Smooth muscle cell (in vitro differentiated cells): Measurements from ENCODE around the gene KLHDC8A. TPM values are rescaled to one million over a fixed set of nuclear protein-coding genes. Genes with fewer than 3 reads are reported as not detected.
"Not testable (repeated sequence)": the region's sequence is repeated elsewhere in the genome, so short reads cannot be mapped to it uniquely, and the experiment has no call there.

ENCODE experiments used
- DNase-seq: peaks from one replicate; lab custom pipeline; 2025; ENCODE audit not compliant: unreplicated experiment; lab: John Stamatoyannopoulos, UW
- H2AFZ ChIP-seq: fragments of 200-600 bp; sonication (generic); 2 replicates; pipeline ENCODE4 v1.6.0; 2016; ENCODE audit warnings: antibody characterized with exemption, low read depth, mild to moderate bottlenecking
- H3F3A ChIP-seq: fragments of 200-600 bp; sonication (generic); 2 replicates; pipeline ENCODE4 v1.6.0; 2017; ENCODE audit warnings: antibody characterized with exemption, low read depth
- H3K27ac ChIP-seq: fragments of 200-600 bp; sonication (generic); 2 replicates; pipeline ENCODE4 v1.5.1; 2016; ENCODE audit warnings: low read depth, mild to moderate bottlenecking
- H3K27me3 ChIP-seq: fragments of 200-600 bp; sonication (generic); 2 replicates; pipeline ENCODE4 v1.6.1; 2016; ENCODE audit warnings: low read depth, mild to moderate bottlenecking
- H3K36me3 ChIP-seq: fragments of 200-600 bp; sonication (generic); 2 replicates; pipeline ENCODE4 v1.5.1; 2016; ENCODE audit warnings: low read depth
- H3K4me1 ChIP-seq: fragments of 200-600 bp; sonication (generic); 2 replicates; pipeline ENCODE4 v1.5.1; 2016; ENCODE audit warnings: low read depth
- H3K4me2 ChIP-seq: fragments of 200-600 bp; sonication (generic); 2 replicates; pipeline ENCODE4 v1.6.0; 2016; ENCODE audit warnings: mild to moderate bottlenecking
- H3K4me3 ChIP-seq: fragments of 200-600 bp; sonication (generic); 2 replicates; pipeline ENCODE4 v1.5.1; 2016; ENCODE audit warnings: mild to moderate bottlenecking
- H3K79me2 ChIP-seq: fragments of 200-600 bp; sonication (generic); 2 replicates; pipeline ENCODE4 v1.6.0; 2016; ENCODE audit warnings: low read depth, mild to moderate bottlenecking
- H3K9ac ChIP-seq: fragments of 200-600 bp; sonication (generic); 2 replicates; pipeline ENCODE4 v1.6.0; 2016; ENCODE audit warnings: low read depth
- H3K9me3 ChIP-seq: fragments of 200-600 bp; sonication (generic); replicated peaks from 2 replicates; pipeline ENCODE4 v1.5.1; 2016; ENCODE audit warnings: low read depth
- H4K20me1 ChIP-seq: fragments of 200-600 bp; sonication (generic); 2 replicates; pipeline ENCODE4 v1.6.0; 2016; ENCODE audit warnings: low read depth
- WGBS: methylation state at CpG from one replicate; pipeline ENCODE4 v1.1.7; 2016; ENCODE audit warnings: low lambda C conversion rate; 5-methylcytosine and 5-hydroxymethylcytosine counted together
- polyA plus RNA-seq: library from polyadenylated mRNA; unstranded; fragments of >200 nt; fragmentation: Nextera tagmentation; extraction: Ambion mirVana; gene quantifications from 2 replicates; pipeline ENCODE4 v1.2.1, GENCODE V29; 2016
- total RNA-seq: library from RNA; depleted of rRNA; stranded (reverse); fragments of >200 nt; gene quantifications from 2 replicates; pipeline ENCODE4 v1.2.3, GENCODE V29; 2014
- TF ChIP-seq, protein P1 (sequence below): fragments of 200-600 bp; sonication (generic); IDR thresholded peaks from 2 replicates; pipeline ENCODE4 v1.5.1; 2017; ENCODE audit warnings: borderline replicate concordance, mild to moderate bottlenecking, antibody characterized with exemption; ENCODE audit not compliant: insufficient read depth, poor library complexity, severe bottlenecking

KLHDC8A gene
- total and polyA plus RNA-seq, 2 experiments from 2014 or later = 0.33 TPM; not detected in 1

DNA sequence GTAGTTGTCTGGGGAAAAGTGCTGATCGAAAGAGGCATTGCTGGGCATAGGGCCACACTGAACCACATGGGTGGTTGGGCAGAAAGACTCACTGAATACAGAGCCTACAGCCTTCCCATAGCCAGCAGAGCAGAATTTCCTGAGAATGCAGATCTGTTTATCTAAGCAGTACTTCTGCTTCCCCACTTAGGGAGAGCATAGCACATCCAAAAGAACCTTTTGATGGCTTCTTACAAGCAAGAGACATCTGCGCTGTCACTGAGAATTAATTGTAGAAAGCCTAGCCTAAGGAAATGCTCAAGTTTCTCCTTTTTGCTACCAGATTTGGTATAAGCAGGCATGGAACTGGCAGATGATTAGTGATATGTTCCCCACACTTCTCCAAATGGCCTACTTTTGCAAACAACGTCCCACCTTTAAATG lies 13.0 kb upstream of the KLHDC8A start:
- Histone ChIP-seq H2AFZ (peak overlapping the region; percentile 55), H3K4me3 (no peak overlapping the region), H3K9ac (no peak overlapping the region), H3F3A (peaks cover 28% of the 10 kb centered on the region), H3K4me2 (no peak overlapping the region), H3K79me2 (no peaks in the 10 kb centered on the region), H3K27me3 (no peaks in the 10 kb centered on the region), H3K4me1 (peaks cover 30% of the 10 kb centered on the region), H3K27ac (no peak overlapping the region), H3K36me3 (no peaks in the 10 kb centered on the region), H3K9me3 (no peaks in the 10 kb centered on the region), H4K20me1 (no peaks in the 10 kb centered on the region)
- TF ChIP-seq, protein P1, sequence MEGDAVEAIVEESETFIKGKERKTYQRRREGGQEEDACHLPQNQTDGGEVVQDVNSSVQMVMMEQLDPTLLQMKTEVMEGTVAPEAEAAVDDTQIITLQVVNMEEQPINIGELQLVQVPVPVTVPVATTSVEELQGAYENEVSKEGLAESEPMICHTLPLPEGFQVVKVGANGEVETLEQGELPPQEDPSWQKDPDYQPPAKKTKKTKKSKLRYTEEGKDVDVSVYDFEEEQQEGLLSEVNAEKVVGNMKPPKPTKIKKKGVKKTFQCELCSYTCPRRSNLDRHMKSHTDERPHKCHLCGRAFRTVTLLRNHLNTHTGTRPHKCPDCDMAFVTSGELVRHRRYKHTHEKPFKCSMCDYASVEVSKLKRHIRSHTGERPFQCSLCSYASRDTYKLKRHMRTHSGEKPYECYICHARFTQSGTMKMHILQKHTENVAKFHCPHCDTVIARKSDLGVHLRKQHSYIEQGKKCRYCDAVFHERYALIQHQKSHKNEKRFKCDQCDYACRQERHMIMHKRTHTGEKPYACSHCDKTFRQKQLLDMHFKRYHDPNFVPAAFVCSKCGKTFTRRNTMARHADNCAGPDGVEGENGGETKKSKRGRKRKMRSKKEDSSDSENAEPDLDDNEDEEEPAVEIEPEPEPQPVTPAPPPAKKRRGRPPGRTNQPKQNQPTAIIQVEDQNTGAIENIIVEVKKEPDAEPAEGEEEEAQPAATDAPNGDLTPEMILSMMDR = no peak
- WGBS = 78% methylated on average over 3 of the region's 3 CpGs
- no peak for DNase-seq

DNA sequence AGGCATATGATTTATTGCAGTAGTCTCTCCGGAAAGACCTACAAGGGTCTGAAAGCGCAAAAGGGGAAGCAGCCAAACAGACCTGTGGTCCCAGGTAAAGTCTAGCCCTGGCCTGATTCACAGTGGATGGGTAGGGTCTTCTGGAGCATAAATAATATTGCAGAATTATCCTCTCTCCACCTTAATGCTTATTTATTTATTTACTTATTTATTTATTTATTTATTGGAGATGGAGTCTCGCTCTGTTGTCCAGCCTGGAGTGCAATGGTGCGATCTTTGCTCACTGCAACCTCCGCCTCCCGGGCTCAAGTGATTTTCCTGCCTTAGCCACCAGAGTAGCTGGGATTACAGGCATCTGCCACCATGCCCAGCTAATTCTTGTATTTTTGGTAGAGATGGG lies 11.8 kb upstream of the KLHDC8A start:
- Histone ChIP-seq H3K27me3 (no peaks in the 10 kb centered on the region), H3K4me3 (no peak overlapping the region), H2AFZ (no peak overlapping the region), H3K27ac (no peak overlapping the region), H3K36me3 (no peaks in the 10 kb centered on the region), H3K9me3 (no peaks in the 10 kb centered on the region), H3K79me2 (no peaks in the 10 kb centered on the region), H3K9ac (no peak overlapping the region), H3K4me2 (no peak overlapping the region), H3F3A (peaks cover 17% of the 10 kb centered on the region), H4K20me1 (no peaks in the 10 kb centered on the region), H3K4me1 (peaks cover 18% of the 10 kb centered on the region)
- TF ChIP-seq, protein P1 = no peak
- no peak for DNase-seq
- 94% methylated on average over 6 of the region's 6 CpGs for WGBS

- WGBS = 31% methylated on average over 8 of the region's 8 CpGs
- TF ChIP-seq, protein P1 = no peak
- Histone ChIP-seq H3K79me2 (no peaks in the 10 kb centered on the region), H3F3A (peaks cover 6% of the 10 kb centered on the region), H3K36me3 (no peaks in the 10 kb centered on the region), H4K20me1 (no peaks in the 10 kb centered on the region), H3K4me2 (no peak overlapping the region), H3K4me3 (no peak overlapping the region), H3K4me1 (peaks cover under 1% of the 10 kb centered on the region), H3K27ac (no peak overlapping the region), H3K9me3 (no peaks in the 10 kb centered on the region), H3K9ac (no peak overlapping the region), H3K27me3 (no peaks in the 10 kb centered on the region), H2AFZ (peak overlapping the region; percentile 61)
- no peak for DNase-seq
Measured at GRCh38 chr1:205365945-205366463, 9.3 kb upstream of the KLHDC8A start.

DNA sequence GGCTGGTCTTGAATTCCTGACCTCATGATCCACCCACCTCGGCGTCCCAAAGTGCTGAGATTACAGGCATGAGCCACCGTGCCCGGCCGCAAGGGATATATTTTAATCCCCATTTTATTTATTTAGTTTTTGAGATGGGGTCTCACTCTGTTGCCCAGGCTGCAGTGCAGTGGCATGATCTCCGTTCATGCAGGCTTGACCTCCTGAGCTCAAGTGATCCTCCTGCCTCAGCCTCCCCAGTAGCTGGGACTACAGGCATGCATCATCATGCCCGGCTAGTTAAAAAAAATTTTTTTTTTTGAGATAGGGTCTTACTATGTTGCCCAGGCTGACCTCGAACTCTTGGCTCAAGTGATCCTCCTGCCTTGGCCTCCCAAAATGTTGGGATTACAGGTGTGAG lies 8.4 kb upstream of the KLHDC8A start:
- not testable (repeated sequence) for DNase-seq, H3K4me3 ChIP-seq, H3K4me1 ChIP-seq, H3K27ac ChIP-seq, H3K9ac ChIP-seq, H2AFZ ChIP-seq, H3K79me2 ChIP-seq, H3K36me3 ChIP-seq, H3F3A ChIP-seq, H3K9me3 ChIP-seq, H3K4me2 ChIP-seq, H4K20me1 ChIP-seq, H3K27me3 ChIP-seq
- WGBS = 90% methylated on average over 8 of the region's 8 CpGs
